Activated naive CD4-positive, alpha-beta T cell treated with anti-CD3 and anti-CD28 coated beads, Interleukin-2, amount 50 U/mL, for 24 hours (primary cell): ENCODE measurements around the gene ZNF268.
"Not testable (repeated sequence)": the region's sequence is repeated elsewhere in the genome, so short reads cannot be mapped to it uniquely, and the experiment has no call there.

Experiments used
- H3K27ac Mint-ChIP-seq: one replicate; pipeline ENCODE4 v1.8.0; 2021; ENCODE audit warnings: mild to moderate bottlenecking, mixed read lengths
- H3K27me3 Mint-ChIP-seq: one replicate; pipeline ENCODE4 v1.8.0; 2021; ENCODE audit warnings: mixed read lengths
- H3K36me3 Mint-ChIP-seq: one replicate; pipeline ENCODE4 v1.8.0; 2021; ENCODE audit warnings: mixed read lengths
- H3K4me1 Mint-ChIP-seq: one replicate; pipeline ENCODE4 v1.8.0; 2021; ENCODE audit warnings: mixed read lengths
- H3K4me3 Mint-ChIP-seq: one replicate; pipeline ENCODE4 v1.8.0; 2021; ENCODE audit warnings: mild to moderate bottlenecking, mixed read lengths
- H3K9me3 Mint-ChIP-seq: one replicate; pipeline ENCODE4 v1.8.0; 2021; ENCODE audit warnings: mixed read lengths

The ZNF268 gene

DNA sequence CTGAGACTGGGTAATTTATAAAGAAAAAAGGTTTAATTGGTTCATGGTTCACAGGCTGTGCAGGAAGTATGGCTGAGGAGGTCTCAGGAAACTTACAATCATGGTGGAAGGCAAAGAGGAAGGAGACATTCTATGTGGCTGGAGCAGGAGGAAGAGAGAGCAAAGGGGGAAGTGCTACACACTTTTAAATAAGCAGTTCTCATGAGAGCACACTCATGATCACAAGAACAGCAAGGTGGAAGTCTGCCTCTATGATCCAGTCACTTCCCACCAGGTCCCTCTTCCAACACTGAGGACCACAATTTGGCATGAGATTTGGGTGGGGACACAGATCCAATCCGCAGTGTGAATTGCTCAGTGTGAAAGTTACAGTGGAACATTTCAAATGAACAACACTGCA lies 74.5 kb downstream of the ZNF268 start:
- H3K9me3 Mint-ChIP-seq: peaks cover 36% of the 10 kb centered on the region
- not testable (repeated sequence) for H3K36me3 Mint-ChIP-seq, H3K4me3 Mint-ChIP-seq, H3K4me1 Mint-ChIP-seq, H3K27ac Mint-ChIP-seq
- H3K27me3 Mint-ChIP-seq: peaks cover 15% of the 10 kb centered on the region

DNA sequence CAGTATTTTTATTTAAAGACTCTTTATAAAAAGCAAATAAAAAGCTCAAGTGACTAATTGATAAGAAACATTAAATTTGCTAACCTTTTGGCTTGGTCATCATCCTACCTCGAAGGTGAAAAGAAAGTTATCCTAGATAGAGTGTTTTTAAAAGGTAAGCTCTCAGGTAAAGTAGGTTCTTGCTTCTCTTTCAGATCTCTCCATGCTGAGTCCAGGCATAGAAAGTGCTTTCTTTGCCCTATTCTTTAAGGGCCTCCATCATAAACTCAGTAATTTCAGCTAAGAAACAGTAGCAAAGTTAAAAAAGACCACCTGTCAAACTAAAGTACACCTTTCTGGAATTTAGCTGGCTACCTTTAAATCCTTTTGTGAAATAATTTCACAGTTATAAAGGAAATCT lies 75.0 kb downstream of the ZNF268 start:
- Mint-ChIP-seq H3K9me3 (peaks cover 35% of the 10 kb centered on the region), H3K36me3 (peaks cover 5% of the 10 kb centered on the region), H3K4me3 (no peak overlapping the region), H3K27ac (no peak overlapping the region), H3K4me1 (no peaks in the 10 kb centered on the region), H3K27me3 (peaks cover 15% of the 10 kb centered on the region)

DNA sequence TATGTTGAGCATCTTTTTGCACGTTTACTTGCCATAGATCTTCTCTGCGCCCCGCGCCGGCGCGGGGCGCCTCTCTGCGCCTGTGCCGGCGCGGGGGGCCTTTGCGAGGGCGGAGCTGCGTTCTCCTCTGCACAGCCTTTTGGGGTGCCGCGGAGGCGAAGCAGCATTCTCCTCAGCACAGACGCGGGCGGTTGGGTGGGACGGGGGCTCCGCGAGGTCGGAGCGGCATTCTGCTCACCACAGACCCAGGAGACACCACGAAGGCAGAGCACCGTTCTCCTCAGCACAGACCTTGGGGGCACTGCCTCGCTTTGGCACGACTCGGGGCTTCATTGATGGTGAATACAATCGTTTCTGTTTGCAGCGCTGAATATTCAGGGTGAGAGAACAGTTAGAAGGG lies 82.9 kb downstream of the ZNF268 start:
- Mint-ChIP-seq H3K36me3 (no peaks in the 10 kb centered on the region), H3K4me1 (no peaks in the 10 kb centered on the region), H3K27me3 (no peaks in the 10 kb centered on the region), H3K9me3 (peaks cover 10% of the 10 kb centered on the region), H3K4me3 (no peak overlapping the region), H3K27ac (no peak overlapping the region)
